GM21825 (cell line): Measurements from ENCODE around the gene WNT8B.

ENCODE experiments used
- ATAC-seq: cut with Tn5 transposase; IDR thresholded peaks from one replicate; pipeline ENCODE4 v1.9.1; 2021; ENCODE audit warnings: mild to moderate bottlenecking, moderate library complexity; ENCODE audit not compliant: unreplicated experiment

The WNT8B gene

DNA sequence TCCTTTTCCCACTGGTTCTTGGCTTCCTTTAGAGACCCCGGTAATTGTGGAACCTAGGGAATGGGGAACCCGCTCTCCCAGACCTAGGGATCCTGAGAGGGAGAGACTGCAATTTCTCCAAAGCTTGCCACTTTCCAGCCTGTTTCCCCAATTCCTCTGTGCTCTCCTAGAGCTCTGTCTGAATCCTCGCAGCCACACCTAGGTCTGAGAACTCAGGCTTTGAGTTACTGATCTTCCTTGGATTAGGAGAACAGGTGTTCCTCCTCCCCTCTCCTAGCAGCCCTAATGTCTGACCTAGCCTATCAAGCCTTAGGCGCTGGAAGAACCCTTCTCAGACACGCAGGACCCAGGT, 20.0 kb downstream of the WNT8B start:
- ATAC-seq: no peak

- no peak for ATAC-seq
Observed at GRCh38 chr10:100483876-100484666, 21.3 kb downstream of the WNT8B start.

GRCh38 chr10:100485366-100485765, 22.6 kb downstream of the WNT8B start:
- ATAC-seq: no peak

- no peak for ATAC-seq
Observed at GRCh38 chr10:100485801-100486495, 23.1 kb downstream of the WNT8B start.

- no peak for ATAC-seq
Observed at GRCh38 chr10:100487529-100487928, 24.7 kb downstream of the WNT8B start.

- no peak for ATAC-seq
Observed at GRCh38 chr10:100489396-100489795, 26.6 kb downstream of the WNT8B start.

DNA sequence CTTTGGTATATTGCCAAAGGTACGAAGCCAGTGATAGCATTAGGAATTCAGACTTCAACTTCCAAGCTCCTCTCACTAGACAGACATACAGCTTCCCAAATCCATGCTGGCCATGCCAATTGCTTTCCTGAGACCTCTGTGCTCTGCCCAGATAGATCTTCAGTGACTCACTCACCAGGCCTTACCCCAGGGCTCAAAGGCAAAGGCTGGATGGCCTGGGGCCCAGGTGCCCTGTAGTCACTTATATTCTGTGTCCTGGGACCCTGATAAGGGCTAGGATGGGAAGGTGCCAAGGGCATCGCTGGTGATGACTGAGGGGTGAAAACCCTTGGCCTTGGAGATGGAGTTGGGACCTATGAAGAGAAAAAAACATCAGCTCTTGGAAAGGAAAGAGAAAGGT, 27.7 kb downstream of the WNT8B start:
- no peak for ATAC-seq

DNA sequence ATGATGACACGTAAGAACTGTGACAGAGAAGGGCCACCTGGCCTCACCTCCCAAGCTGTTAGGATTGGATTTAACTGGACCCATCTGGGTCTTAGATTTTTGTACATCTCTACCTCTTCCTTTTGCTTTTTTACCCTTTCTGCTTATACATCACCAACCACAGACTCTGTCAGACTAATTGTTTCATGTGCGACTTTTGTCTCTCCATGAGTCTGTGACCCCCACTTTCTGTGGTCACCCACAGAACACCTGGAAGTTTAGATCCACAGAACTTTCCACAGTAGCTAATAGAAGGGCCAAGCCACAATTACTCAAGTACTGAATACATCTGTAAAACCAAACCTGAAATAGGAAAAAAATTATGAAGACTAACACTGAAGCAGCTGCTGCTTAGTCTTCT, 33.8 kb downstream of the WNT8B start:
- ATAC-seq: no peak

DNA sequence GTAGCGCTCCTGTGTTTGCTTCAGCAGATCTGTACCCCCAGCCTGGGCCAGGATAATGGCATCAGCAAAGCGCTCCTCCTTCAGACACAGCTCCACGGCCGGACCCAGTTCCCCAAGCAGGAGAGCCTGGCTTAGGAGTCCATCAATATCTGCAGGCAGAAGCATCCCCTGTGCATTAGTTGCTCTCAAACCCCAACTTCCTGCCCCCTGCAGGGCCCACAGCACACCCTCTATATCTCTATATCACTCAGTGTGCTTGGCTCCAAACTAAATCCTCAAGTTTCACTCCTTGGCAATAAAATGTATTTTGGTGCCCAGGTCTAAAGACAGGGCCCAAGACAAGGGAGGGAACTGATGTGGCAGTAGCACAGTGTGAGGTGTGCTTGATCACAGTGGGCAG, 35.2 kb downstream of the WNT8B start:
- no peak for ATAC-seq

DNA sequence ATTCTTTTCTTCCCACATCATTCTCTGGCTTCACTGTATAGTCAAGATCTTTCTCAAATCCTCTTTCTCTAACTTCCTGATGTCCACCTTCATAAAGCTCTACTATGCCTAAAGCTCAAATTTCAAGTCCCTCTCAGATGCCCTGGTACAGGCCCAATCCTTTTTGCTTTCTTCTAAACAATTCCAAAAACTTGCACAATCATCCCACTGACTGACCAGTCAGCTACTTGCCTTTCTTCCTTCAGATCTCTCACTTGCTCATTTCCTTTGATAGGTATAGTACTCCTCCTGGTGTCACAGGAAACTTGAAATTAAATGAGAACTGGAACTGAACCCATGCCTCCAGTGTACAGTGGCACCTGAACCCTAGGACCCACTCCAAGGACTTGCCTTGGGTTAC, 38.6 kb downstream of the WNT8B start:
- no peak for ATAC-seq

DNA sequence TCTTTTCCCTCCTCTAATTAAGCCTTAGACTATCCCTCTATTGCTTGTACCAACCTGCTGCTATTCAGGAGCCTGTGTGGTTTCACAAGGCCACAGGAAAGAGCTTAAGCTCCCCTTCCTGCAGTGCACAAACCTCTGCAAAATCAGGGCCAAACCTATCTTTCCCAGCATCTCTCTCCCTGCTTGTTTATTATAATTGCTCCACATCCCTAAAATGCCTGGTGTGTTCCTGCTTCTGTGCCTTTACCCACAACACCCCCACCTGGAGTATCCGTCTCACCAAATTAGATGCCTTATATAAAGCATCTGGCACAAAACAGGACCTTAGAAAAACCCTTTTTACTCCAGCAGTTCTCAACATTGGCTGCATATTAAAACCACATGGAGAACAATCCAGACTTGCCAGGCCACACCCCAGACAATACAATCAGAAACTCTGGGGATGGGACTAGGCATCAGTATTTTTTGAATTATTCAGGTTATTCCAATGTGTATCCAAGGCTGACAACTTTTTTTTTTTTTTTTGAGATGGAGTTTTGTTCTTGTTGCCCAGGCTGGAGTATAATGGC, 40.2 kb downstream of the WNT8B start:
- no peak for ATAC-seq

GRCh38 chr10:100504096-100504495, 41.3 kb downstream of the WNT8B start:
- no peak for ATAC-seq

GRCh38 chr10:100505164-100505563, 42.4 kb downstream of the WNT8B start:
- no peak for ATAC-seq

DNA sequence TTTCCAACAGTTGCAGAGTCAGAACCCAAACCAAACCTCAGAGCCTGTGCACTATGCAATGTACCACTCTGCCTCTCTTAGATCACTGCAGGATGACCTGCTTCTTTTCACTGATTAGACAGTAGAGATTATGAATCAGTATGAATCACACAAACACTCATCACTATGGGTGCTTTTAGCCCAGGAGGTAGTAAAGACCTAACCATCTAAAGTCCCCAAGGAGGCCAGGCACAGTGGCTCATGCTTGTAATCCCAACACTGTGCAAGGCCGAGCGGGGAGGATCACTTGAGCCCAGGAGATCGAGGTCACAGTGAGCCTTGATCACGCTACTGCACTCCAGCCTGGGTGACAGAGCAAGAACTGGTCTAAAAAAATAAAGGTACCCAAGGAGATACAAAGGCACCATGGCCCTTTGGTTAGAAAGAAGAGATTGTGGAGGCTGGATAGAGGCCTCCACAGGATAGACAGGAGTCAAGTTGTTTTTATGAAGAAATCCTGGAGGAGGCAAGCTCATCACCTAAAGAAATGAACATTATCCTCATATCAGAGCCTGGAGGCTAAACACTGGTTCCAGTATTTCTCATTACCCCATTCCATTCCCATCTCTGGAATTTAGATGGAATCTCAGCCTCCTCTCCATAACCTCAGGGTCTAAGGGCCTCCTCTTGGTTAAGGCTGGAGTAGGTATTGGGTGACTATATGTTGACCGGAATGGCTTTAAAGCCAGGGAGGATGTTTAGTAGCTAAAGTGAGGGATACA, 44.0 kb downstream of the WNT8B start:
- no peak for ATAC-seq

DNA sequence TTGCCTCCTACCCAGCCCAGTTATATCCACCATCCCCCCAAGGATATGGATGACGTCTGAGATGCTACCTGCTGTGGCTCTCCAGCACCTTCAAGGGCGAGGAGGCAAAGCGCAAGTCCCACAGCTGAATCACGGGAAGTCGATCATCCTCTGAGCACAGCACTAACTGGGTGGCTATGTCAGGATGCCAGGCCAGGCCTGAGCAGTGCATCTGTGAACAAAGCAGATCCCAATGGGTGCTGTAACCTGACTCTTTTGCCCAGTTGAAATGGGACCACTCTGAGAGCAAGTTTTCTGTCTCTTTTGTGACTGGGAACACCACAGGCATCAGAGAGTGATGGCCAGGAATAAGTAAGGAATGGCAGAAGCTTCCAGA, 44.5 kb downstream of the WNT8B start:
- ATAC-seq: no peak

GRCh38 chr10:100508266-100508665, 45.5 kb downstream of the WNT8B start:
- ATAC-seq: no peak

- ATAC-seq: peak; percentile 54
Observed at GRCh38 chr10:100508691-100509150, 45.9 kb downstream of the WNT8B start.

DNA sequence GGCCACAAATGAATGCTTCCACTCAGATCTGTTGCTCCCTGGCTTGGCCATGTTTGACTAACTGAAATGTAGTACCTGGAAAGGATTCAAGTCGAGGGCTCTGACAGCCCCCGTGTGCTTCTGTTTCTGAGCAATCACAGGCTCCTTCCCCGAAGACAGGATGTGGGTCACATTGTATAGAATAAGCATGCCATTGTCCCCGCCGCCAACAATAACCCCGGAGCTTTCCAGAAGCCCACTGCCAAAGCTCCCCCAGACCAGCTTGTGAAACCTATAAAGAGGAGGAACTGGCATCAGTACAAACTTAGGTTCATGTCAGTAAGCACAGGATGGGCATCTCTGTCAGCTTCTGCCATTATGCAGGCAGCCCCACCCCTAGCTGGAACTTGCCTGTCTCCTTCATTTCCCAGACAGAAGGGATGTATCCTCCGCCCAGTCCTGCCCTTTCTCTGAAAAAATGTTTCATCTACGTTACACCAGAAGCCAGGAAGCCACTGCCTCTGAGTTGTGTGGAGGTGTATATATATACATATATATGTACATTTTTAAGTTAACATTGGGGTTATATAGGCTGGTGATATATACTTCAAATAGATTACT, 46.5 kb downstream of the WNT8B start:
- ATAC-seq: no peak

DNA sequence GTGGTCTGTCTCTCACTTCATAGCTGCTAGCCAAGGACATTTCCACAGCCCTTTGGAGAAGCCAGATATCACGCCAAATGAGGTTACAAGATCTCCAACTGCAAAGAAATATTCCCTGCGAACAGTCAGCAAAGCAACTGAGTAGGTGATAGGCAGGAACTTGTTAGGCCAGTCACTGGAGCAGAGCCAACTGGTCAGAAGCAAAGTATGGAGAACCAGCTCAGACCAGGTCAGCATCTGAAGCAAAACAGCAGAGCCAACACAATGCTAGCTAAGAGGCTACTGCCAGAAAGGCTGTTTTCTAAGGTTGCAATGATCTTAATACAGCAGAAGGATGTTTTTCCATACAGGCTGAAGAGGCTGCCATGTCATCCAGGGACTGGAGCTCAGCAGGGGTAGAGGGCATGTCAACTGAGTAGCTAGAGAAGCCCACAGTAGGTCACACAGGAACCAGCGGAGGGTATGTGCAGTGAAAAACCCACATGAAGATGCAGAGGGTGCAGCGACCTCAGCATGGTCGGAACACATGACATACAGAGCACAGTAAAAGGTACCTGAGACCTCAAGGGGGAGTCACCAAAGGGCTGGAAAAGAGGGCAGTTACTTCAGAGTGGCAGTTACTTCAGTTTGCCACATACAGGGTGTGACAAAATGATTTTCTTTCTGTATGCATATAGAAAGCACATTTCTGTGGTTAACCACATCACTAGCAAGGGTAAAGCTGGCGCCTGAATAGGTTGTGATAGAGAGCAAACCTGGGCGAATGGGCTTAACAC, 47.9 kb downstream of the WNT8B start:
- no peak for ATAC-seq

DNA sequence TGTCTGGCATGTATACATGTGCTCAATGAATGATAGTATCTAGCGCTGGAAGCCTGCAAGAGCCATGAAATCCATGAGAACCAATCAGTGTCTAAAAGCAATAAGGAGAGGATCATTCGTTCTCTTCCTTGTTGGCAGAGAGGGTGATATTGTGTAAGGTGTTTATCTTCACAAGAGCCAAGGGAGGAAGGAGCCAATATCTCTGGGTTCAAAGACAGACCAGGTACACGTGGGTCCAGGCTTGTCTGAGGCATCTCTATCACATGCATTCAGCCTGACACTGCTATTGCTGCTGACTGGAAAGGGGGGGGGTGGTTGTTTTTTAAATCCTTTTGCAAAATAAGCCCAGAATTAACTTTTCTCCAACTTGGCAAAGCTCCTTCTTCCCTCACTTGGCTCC, 52.8 kb downstream of the WNT8B start:
- no peak for ATAC-seq
